GM18907 (cell line): ENCODE measurements around the gene EMILIN1.
"Not testable (repeated sequence)": the region's sequence is repeated elsewhere in the genome, so short reads cannot be mapped to it uniquely, and the experiment has no call there.

Experiments used
- ATAC-seq: cut with Tn5 transposase; IDR thresholded peaks from one replicate; pipeline ENCODE4 v1.9.1; 2021; ENCODE audit warnings: mild to moderate bottlenecking, moderate library complexity; ENCODE audit not compliant: unreplicated experiment

EMILIN1 gene

DNA sequence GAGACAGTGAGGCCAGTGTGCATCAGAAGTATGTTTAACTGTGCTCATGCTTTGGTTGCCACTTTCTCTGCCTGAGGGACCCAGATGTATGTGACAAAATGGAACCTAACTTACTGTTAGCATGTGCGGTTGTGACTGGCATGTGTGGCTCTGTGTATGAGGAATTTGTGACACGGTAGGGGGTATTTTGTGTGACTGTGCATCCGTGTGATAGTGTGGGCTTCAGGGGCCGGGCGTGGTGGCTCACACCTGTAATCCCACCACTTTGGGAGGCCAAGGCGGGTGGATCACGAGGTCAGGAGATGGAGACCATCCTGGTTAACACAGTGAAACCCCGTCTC is 40.9 kb downstream of the EMILIN1 start:
- ATAC-seq = not testable (repeated sequence)

DNA sequence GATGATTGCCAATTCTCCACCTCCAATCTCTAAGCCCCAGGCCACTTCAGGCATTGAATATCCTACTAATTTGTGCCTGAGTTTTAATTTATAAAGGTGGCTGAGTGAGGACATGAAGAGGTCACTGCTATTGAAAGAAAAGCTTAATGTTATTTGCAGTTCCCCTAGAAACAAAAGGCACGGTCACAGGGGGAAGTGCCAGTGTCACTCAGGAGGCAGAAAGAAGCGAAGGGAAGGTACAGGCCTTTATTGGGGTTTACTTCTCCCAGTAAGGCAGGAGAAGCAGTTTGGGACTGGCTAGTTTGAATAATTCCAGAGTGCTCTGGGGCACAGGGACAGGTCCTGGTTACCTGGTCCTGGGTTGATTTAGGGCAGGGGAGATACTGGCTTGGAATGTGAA is 43.5 kb downstream of the EMILIN1 start:
- no peak for ATAC-seq

DNA sequence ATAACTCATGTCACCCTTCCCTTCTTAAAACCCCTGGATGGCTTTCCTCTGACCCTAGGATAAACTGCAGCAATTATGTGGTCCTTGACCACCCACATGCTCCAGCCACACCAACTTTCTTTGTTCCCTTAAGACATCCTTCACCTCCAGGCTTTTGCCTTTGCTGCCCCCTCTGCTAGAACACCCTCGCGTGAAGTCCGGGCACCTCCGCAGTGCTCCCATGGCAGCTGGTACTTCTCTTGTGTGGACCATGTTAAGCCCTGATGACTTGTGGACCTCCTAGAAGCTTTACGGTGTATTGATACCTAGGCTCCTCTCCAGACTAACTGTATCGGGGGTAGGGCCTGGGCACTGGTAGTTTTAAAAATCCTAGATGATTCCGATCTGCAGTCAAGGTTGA is 44.4 kb downstream of the EMILIN1 start:
- no peak for ATAC-seq

DNA sequence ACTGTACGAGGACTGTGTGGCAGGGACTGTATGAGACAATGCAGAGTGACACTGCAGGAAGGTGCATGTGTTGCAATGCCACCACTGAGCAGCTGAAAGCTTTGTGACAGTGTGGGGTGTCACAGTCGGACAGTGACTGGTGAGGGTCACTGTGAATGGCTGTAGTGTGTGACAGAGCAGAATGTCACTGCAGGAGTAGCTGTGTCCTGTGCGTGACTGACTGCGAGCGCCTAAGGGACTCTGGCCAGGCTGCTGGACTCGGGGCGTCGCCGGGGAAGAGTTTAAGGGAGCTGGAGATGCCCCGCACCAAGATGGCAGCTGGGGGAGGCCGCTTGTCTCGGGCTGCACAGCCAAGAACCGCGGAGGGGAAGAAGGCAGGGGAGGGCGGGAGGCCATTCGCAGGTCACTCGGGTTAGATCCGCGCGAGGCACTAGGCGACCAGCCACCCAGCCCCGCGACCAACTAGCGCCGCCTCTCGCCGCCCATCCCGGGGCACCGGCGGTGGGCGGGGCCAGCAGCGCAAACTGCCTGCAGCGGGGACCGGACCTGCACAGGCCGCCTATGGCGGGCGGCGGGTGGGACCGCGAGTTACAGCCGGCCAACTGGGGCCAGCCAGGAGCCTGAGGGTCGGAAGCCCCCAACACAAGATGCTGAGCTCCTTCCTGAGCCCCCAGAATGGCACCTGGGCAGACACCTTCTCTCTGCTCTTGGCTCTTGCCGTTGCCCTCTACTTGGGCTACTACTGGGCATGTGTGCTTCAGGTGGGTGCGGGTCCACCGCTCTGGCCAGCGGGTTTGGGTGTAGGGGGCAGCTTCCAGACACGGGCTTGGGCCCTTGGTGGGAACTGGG is 45.1 kb downstream of the EMILIN1 start, which contains the start of gene ABHD1:
Gene ABHD1 (plus strand): TSS at position 514 of the 849 bp plus-strand sequence. CDS start 134 bp downstream, at position 648.
- no peak for ATAC-seq

DNA sequence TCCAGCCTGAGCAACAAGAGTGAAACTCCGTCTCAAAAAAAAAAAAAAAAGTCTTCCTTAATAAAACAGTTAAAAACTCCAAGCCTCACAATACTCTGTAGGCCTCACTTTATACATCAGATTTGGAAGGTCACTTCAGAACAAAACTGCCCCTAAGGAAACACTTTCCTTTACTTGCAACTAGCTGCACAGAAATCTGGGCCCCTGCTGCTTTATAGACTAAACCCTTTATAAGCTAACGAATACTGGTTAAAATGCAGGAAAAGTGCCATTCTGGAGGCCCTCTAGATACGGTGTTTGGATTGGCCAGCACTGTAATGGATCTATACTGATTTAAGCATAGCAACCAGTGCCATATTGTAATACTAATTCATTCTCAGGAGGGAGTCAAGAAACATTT is 46.7 kb downstream of the EMILIN1 start:
- no peak for ATAC-seq

DNA sequence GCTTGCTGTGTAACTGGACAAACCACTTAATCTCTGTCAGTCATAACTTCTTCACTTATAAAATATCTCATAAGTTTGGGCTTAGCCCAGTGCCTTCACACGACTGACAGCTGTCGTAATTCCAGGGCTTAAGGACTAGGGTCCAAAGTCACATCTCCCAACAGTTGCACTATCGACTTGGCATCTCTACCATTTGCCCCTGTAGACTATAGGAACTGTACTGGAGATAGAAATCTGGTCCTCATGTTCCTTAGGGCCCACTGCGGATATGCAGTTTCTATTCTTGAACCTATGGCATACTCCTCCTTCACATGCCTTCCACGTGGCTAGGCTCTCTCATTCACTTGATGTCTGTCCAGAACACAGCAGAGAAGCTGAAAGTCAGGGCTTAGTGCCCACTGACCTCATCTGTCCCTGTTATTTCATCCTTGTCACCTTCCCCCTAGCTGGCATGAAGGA is 47.9 kb downstream of the EMILIN1 start:
- ATAC-seq = no peak

DNA sequence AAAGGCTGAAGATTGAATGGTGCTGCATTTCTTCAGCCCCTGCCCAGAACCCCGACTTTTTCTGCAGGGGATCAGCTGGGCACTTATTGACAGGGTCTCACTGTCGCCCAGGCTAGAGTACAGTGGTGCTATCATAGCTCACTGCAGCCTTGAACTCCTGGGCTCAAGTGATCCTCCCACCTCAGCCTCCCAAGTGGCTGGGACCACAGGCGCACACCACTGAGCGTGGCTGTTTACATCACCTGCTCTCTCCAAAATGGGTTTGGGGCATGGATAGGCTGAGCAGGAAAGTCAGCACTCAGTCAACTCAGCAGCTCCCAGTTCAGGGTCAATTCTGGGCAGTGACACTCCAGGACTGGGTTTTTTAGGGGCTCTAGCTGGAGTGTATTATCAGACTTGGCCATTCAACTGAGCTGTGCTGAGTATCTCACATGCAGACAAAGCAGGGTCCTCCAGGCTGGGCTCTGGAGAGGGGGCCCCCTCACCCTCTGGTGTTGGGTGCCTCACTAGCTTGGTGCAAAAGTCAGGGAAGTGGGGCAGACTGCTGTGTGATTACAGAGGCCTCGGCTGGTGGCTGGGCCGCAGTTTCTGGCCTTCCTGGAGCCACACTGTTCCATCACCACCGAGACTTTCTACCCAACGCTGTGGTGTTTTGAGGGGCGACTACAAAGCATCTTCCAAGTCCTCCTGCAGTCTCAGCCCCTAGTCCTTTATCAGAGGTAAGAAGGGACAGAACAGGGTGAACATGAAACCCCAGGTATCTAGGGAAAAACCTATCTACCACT is 49.7 kb downstream of the EMILIN1 start:
- no peak for ATAC-seq

DNA sequence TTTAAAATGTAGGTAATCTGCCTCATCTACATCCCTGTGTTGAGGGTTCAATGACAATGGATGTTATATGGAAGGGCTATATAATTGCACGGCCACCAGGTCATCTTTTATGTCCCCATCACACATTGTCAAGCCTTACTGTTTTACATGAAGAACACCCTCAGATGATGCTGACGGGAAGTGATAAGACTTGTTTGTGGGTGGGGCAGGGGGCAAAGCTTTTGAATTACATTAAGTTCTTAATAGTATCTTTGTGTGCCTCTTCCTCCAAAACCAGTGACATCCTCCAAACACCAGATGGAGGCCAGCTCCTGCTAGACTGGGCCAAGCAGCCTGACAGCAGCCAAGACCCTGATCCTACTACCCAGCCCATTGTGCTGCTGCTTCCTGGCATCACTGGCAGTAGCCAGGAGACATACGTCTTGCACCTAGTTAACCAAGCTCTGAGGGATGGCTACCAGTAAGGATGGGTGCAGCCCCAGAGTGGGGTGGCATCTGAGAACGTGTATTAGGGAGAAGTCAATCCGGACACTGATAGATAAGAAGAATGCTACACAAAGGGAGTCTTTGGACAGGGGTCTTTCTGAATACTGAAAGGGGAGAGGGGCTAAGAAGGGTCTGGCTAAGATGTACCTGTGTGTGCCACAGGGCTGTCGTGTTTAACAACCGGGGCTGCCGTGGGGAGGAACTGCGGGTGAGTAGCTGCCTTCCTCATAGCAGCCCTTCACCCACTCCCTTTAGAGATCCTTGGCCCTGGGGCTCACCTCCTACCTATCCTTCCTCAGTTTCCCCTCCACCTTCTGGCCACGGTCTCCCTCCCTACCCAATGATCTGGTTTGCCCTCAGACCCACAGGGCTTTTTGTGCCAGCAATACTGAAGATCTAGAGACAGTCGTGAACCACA is 50.5 kb downstream of the EMILIN1 start:
- ATAC-seq = no peak

DNA sequence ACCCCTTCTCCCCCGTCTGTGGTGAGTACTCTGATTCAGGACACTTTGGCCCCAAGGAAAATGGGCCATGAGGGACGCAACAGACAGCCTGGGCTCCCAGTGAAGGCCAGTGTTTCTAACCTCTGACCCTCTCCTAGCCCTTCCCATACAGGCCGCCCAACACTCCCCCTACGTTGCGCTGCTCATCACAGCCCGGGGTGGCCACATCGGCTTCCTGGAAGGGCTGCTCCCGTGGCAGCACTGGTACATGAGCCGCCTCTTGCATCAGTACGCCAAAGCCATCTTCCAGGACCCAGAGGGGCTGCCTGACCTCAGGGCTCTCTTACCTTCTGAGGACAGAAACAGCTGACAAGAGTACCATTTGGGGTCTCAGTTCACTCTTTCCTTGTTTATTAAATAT is 52.0 kb downstream of the EMILIN1 start:
- no peak for ATAC-seq

DNA sequence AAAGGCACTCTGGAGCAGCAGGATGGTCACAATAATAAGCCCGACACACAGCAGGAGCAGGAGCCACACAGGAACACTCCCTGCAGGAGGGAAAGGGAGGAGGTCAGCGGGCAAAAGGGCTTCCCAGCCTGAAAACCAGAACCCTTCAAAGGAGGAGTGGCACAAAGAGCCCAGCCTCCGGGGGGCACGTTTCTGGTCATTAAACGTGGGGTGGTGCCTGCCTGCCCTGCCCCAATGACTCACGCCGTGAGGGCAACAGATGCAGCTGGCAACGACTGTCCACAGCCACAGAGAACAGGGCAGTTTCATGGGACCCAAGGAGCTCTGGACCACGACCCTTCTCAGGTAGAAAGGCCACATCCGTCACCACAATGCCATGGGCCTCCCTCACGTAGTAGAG is 53.0 kb downstream of the EMILIN1 start:
- no peak for ATAC-seq

DNA sequence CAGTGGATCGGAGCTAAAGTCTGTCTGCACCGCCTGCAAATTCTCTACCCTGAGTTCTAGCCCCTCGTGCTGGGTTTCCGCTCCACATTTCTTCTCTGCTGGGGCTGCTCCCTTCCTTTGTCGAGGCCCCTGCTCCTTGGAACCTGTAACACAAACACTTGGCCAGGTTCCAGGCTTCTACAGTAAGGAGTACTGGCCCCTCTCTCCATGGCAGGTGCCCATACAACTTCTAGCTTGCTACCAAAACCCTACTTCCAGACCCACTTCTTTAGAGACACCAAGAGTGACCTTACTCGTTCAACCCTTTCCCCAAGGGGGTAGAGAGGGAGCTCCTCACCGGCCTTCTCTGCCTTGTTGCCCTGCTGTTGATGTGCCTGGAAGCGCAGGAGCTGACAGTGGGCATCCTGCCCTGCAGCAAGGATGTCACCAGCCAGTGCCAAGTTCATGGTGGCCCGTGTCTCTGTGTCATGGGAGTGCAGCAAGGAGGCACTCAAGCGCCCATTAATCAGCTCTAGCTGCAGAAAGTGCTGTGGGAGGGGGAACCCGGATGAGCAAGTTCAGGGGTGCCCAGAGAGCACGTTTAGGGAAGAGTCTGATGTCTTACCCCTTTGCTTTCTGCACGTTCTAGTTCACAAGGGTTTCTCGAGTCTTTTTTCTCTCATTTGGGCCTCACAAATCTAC is 54.9 kb downstream of the EMILIN1 start:
- ATAC-seq = no peak

DNA sequence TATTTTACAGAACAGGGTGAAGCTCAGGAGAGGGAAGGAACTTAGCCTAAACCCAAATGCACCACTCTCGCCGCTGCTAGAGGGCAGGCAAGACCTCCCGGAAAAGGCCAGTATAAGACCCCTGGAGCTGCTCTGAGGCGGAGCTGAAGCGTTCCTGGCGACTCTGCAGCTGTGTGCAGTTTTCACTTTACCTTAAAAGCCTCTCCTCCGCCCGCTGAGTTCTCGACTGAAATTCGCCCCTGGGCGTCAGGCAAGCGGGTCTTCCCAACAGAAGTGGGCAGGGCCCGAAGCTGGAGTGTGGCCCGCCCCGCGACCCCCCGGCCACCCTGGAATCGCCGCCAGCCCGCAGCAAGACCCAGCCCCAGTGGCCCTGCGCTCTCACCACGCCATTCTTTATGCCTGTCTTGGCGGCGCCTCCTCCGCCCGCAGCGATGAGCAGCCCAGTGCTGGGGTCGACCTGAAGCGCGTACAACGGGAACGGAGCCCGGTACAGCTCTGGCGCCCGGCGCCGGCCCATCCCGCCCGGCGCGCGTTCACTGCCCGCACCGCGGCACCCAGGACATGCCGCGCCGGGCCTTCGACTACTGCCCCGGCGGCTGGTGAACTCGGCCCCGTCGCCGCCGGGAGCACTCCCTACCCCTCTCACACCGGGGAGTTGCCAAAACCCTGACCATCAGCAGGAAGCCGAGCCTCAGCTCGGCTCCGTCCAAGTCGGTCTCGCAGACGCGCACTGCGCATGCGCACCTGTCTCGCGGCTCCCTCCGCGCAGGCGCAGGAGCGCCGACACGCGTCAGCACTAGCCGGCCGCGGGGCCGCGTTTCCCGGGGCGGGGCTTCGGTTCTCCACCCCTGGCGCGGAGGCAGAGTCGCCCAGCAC is 55.7 kb downstream of the EMILIN1 start, which contains the start of gene PREB:
Gene PREB (minus strand): TSS at position 732 of the 876 bp plus-strand sequence. CDS start 215 bp downstream, at position 517.
- ATAC-seq = peak; percentile 80

DNA sequence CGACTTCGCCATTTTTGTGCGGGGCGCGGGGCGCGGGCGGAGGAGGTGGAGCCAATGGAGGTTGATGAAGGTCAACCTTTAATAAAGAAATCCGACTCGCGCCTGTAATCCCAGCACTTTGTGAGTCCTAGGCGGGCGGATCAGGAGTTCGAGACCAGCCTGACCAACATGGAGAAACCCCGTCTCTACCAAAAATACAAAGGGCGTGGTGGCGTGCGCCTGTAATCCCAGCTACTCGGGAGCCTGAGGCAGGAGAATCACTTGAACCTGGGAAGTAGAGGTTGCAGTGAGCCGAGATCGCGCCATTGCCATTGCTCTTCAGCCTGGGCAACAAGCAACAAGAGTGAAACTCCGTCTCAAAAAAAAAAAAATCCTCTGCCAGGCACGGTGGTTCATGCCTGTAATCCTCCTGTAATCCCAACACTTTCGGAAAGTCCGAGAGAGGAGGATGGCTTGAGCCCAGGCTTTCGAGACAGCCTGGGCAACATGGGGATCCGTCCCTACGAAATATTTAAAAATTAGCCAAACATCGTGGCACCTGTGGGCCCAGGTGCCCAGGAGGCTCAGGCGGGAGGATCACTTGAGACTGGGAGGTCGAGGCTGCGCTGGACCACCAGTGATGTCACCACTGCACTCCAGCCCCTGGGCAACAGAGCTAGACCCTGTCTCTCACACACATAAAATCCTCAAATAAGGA is 56.5 kb downstream of the EMILIN1 start:
- ATAC-seq = no peak

DNA sequence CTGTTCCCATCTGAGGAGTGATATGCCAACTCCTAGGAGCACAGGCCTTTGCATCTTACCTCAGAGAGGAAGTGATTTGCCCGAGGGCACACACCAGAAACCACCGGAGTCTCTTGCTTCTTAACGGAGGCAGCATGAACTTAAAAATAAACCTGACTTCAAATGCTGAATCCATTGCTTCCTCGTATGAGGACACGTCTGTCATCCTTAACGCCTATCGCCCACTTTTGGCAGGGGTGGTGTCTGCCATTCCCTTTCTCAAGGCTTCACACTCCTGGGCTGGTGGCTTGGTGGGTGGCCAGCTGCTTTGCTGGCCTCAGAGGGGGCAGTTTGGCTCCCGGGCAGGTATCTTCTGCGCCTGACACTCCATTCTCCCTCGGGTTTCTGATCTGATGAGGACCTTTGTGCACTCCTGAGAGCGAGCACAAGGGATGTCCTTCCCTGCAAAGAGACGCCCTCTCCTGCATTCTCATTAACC is 57.1 kb downstream of the EMILIN1 start:
- no peak for ATAC-seq
